A549 (cell line): Measurements from ENCODE around the gene SERTAD1. TPM values are rescaled to one million over a fixed set of nuclear protein-coding genes. Genes with fewer than 3 reads are reported as not detected.

Source experiments
- ATAC-seq, 2 experiments: fragments of 200-7000 bp in 1 of 2; fragments of >200 bp in 1 of 2; cut with Nextera tagmentation in 1 of 2; cut with Tn5 transposase in 1 of 2; 3 replicates each; pipeline versions ENCODE4 v1.8.0 to v1.9.1; 2018 to 2020; ENCODE audit warnings: mild to moderate bottlenecking in 1 of 2, moderate library complexity in 1 of 2
- CTCF ChIA-PET: fragments of 300-600 bp; sonication (Branson Sonifier 250); formaldehyde crosslinking; extraction: SDS; loops from one replicate; lab custom pipeline; 2021; ENCODE audit warnings: antibody characterized with exemption, inconsistent platforms; lab: Yijun Ruan, JAX
- POLR2A ChIA-PET: fragments of 350-600 bp; formaldehyde crosslinking; extraction: SDS; loops from one replicate; lab custom pipeline; 2021; ENCODE audit warnings: antibody characterized with exemption, inconsistent platforms; lab: Yijun Ruan, JAX
- DNase-seq, 2 experiments: peaks; one replicate each; pipeline versions ENCODE4 v3.0.0 to v3.0.0-alpha.2; 2011 to 2016; ENCODE audit warnings: low read depth in 1 of 2, low spot score in 1 of 2
- FAIRE-seq: peaks from 2 replicates; lab custom pipeline; 2011; peaks lifted over from hg19 to GRCh38; lab: Jason Lieb, UNC
- H3K27ac ChIP-seq, 2 experiments: fragments of >200 bp; sonication (Bioruptor Twin); formaldehyde crosslinking; 3 replicates each; pipeline ENCODE4 v1.5.1; 2016 to 2017
- H3K4me1 ChIP-seq: fragments of >200 bp; sonication (Bioruptor Twin); formaldehyde crosslinking; 3 replicates; pipeline ENCODE4 v1.6.1; 2016
- H3K4me2 ChIP-seq: fragments of >200 bp; sonication (Bioruptor Twin); formaldehyde crosslinking; 3 replicates; pipeline ENCODE4 v1.6.1; 2016
- H3K4me3 ChIP-seq: fragments of >200 bp; sonication (Bioruptor Twin); formaldehyde crosslinking; 3 replicates; pipeline ENCODE4 v1.5.1; 2016
- H3K9me3 ChIP-seq: fragments of >200 bp; sonication (Bioruptor Twin); formaldehyde crosslinking; 3 replicates; pipeline ENCODE4 v1.6.1; 2016
- BCL3 ChIP-seq: fragments of >200 bp; sonication (Bioruptor Twin); formaldehyde crosslinking; IDR thresholded peaks from 3 replicates; pipeline ENCODE4 v1.6.1; 2016
- CEBPB ChIP-seq, 2 experiments: fragments of >200 bp in 1 of 2; sonication (Bioruptor Twin) in 1 of 2; formaldehyde crosslinking in 1 of 2; IDR thresholded peaks; 2 replicates each; pipeline ENCODE4 v1.6.1; 2012 to 2016
- CHD4 ChIP-seq: fragments of 200-600 bp; sonication (generic); IDR thresholded peaks from 2 replicates; pipeline ENCODE4 v1.6.1; 2016; ENCODE audit warnings: antibody characterized with exemption, mild to moderate bottlenecking, borderline replicate concordance
- EHMT2 ChIP-seq: fragments of 200-600 bp; sonication (generic); IDR thresholded peaks from 2 replicates; pipeline ENCODE4 v1.6.1; 2016; ENCODE audit warnings: antibody characterized with exemption, low read depth, mild to moderate bottlenecking, moderate library complexity
- HDAC2 ChIP-seq: fragments of 200-600 bp; sonication (generic); IDR thresholded peaks from 2 replicates; pipeline ENCODE4 v1.6.1; 2016
- HOXB5 ChIP-seq: fragments of 250-450 bp; sonication (Bioruptor Pico); IDR thresholded peaks from 2 replicates; pipeline ENCODE4 v1.5.0; 2020; ENCODE audit warnings: mild to moderate bottlenecking, moderate library complexity
- KDM1A ChIP-seq: fragments of 200-600 bp; sonication (generic); IDR thresholded peaks from 2 replicates; pipeline ENCODE4 v1.6.1; 2016; ENCODE audit warnings: low read depth, mild to moderate bottlenecking
- MAFK ChIP-seq: fragments of 450-650 bp; IDR thresholded peaks from 2 replicates; pipeline ENCODE4 v1.6.1; 2014; ENCODE audit not compliant: partially characterized antibody
- NFE2L2 ChIP-seq: fragments of 150-350 bp; conservative IDR thresholded peaks from 2 replicates; pipeline ENCODE4 v1.6.1; 2014; ENCODE audit warnings: low read length
- NPAS2 ChIP-seq: fragments of 250-450 bp; sonication (Bioruptor Pico); IDR thresholded peaks from 2 replicates; pipeline ENCODE4 v1.8.0; 2022; ENCODE audit warnings: mild to moderate bottlenecking, moderate library complexity, borderline replicate concordance
- PHF8 ChIP-seq: fragments of 200-600 bp; sonication (generic); IDR thresholded peaks from 2 replicates; pipeline ENCODE4 v1.6.1; 2016; ENCODE audit warnings: low read depth, mild to moderate bottlenecking, antibody characterized with exemption, moderate library complexity, borderline replicate concordance
- RAD21 ChIP-seq, 2 experiments: fragments of >200 bp in 1 of 2; sonication (Bioruptor Twin) in 1 of 2; formaldehyde crosslinking in 1 of 2; IDR thresholded peaks in 1 of 2; conservative IDR thresholded peaks in 1 of 2; 2 replicates in 1 of 2; 3 replicates in 1 of 2; pipeline ENCODE4 v1.6.1; 2012 to 2018; ENCODE audit warnings: inconsistent platforms in 1 of 2
- RARB ChIP-seq: fragments of 250-450 bp; sonication (Bioruptor Pico); IDR thresholded peaks from 2 replicates; pipeline ENCODE4 v1.8.0; 2021; ENCODE audit warnings: mild to moderate bottlenecking, moderate library complexity
- RCOR1 ChIP-seq: fragments of 150-350 bp; IDR thresholded peaks from 2 replicates; pipeline ENCODE4 v1.6.1; 2014; ENCODE audit warnings: antibody characterized with exemption, low read length, low read depth
- RFX5 ChIP-seq: fragments of 450-650 bp; IDR thresholded peaks from 2 replicates; pipeline ENCODE4 v1.7.1; 2014; ENCODE audit warnings: antibody characterized with exemption, mild to moderate bottlenecking, moderate library complexity
- RNF2 ChIP-seq: fragments of 200-600 bp; sonication (generic); IDR thresholded peaks from 2 replicates; pipeline ENCODE4 v1.6.1; 2016; ENCODE audit warnings: low read depth, mild to moderate bottlenecking, antibody characterized with exemption, moderate library complexity, borderline replicate concordance
- TP53 ChIP-seq: fragments of 250-450 bp; sonication (Bioruptor Pico); IDR thresholded peaks from 2 replicates; pipeline ENCODE4 v1.5.0; 2021; ENCODE audit warnings: mild to moderate bottlenecking, moderate library complexity
- USF2 ChIP-seq: fragments of 450-650 bp; IDR thresholded peaks from 2 replicates; pipeline ENCODE4 v1.6.1; 2014; ENCODE audit warnings: antibody characterized with exemption
- ZC3H11A ChIP-seq: fragments of 450-650 bp; IDR thresholded peaks from 2 replicates; pipeline ENCODE4 v1.6.1; 2014; ENCODE audit warnings: antibody characterized with exemption, mild to moderate bottlenecking
- ZFP36 ChIP-seq: fragments of 450-650 bp; IDR thresholded peaks from 2 replicates; pipeline ENCODE4 v1.6.1; 2014; ENCODE audit warnings: borderline replicate concordance; ENCODE audit not compliant: partially characterized antibody
- ZSCAN20 ChIP-seq: fragments of 250-450 bp; sonication (Bioruptor Pico); IDR thresholded peaks from 2 replicates; pipeline ENCODE4 v1.8.0; 2022; ENCODE audit warnings: mild to moderate bottlenecking, moderate library complexity
- whole genome bisulfite sequencing: methylation state at CpG from one replicate; pipeline ENCODE4 v1.1.6; 2017; ENCODE audit errors: missing lambda C conversion rate; 5-methylcytosine and 5-hydroxymethylcytosine counted together
- polyA plus RNA-seq, 4 experiments: library from polyadenylated mRNA; depleted of rRNA in 3 of 4; stranded (reverse); fragments of >200 nt; fragmentation: RNase III in 1 of 4; extraction: RNeasy Plus Mini Kit Qiagen cat#74134 plus additional on column Dnase treatment in 1 of 4; gene quantifications; 2 replicates in 3 of 4; 3 replicates in 1 of 4; pipeline ENCODE4 v1.2.3, GENCODE V29; 2011 to 2017

The SERTAD1 gene
- polyA plus RNA-seq, 2 of the 4 experiments (the other 2 are of a cell fraction), result 10.7 to 13.6 TPM

GRCh38 chr19:40390084-40390742, 35.6 kb downstream of the SERTAD1 start, which contains the start of gene HIPK4:
HIPK4 (minus strand) TSS chr19:40390181; CDS start chr19:40389902, 279 bp downstream.
- CTCF ChIA-PET, result interaction anchor here (0.5 to 2.7 kb wide), 7 partner anchors 19 to 245 kb away, joined by 3 to 8 read pairs (median 3); no protein-coding TSS in a partner anchor
- 80% methylated on average over 10 of the region's 10 CpGs for WGBS
- ATAC-seq, result no peak
- POLR2A ChIA-PET, result no interaction called here
- no peak for FAIRE-seq
- no peak within 1 kb of the TSS for H3K4me2 ChIP-seq
- H3K27ac ChIP-seq, result no peak within 1 kb of the TSS
- no peak for DNase-seq
- no peaks in the 10 kb centered on the region for H3K9me3 ChIP-seq
- TF ChIP-seq HOXB5 (no peak), ZFP36 (peak; percentile 54), NFE2L2 (no peak), RARB (CRISPR knock-in tag) (no peak), ZC3H11A (no peak)
- no peaks in the 10 kb centered on the region for H3K4me1 ChIP-seq
- H3K4me3 ChIP-seq, result no peak within 1 kb of the TSS

- CTCF ChIA-PET, result interaction anchor here (0.5 to 2.7 kb wide), 9 partner anchors 8 to 246 kb away, joined by 3 to 8 read pairs (median 3); no protein-coding TSS in a partner anchor
- 87% methylated on average over 33 of the region's 33 CpGs for WGBS
- no peak for TF ChIP-seq ZSCAN20 (CRISPR knock-in tag)
- TF ChIP-seq RFX5, result no peak
- no peak for TF ChIP-seq CHD4
- no peak for TF ChIP-seq CEBPB (IDR thresholded peaks at IDR 0.05)
- no peak for TF ChIP-seq HDAC2
- no peak for TF ChIP-seq TP53 (CRISPR knock-in tag)
- no peak for TF ChIP-seq NPAS2
- no peak for TF ChIP-seq PHF8
- no peak for TF ChIP-seq EHMT2
- TF ChIP-seq RCOR1, result no peak
- TF ChIP-seq ZFP36, result no peak
- no peak for TF ChIP-seq KDM1A
- TF ChIP-seq NFE2L2, result no peak
- TF ChIP-seq MAFK, result no peak
- TF ChIP-seq RNF2, result no peak
- TF ChIP-seq, all 56 proteins: peak for 0
- POLR2A ChIA-PET, result no interaction called here
- Histone ChIP-seq H3K27ac (no peak overlapping the region), H3K9me3 (no peaks in the 10 kb centered on the region), H3K4me3 (no peak overlapping the region), H3K4me1 (no peaks in the 10 kb centered on the region), H3K4me2 (no peak overlapping the region)
- FAIRE-seq (no peak), DNase-seq (no peak), ATAC-seq (no peak)
Measured at GRCh38 chr19:40389404-40390083, 36.2 kb downstream of the SERTAD1 start.

GRCh38 chr19:40388481-40388880, 37.3 kb downstream of the SERTAD1 start:
- no peak overlapping the region for H3K4me3 ChIP-seq
- no peaks in the 10 kb centered on the region for H3K4me1 ChIP-seq
- TF ChIP-seq BCL3 (no peak), RAD21 (conservative IDR thresholded peaks at IDR 0.05 in 1 of 2, IDR thresholded peaks at IDR 0.05 in 1 of 2) (peak in 1 of 2 experiments; percentile 6; a peak in 1 of 5 replicates), USF2 (no peak)
- POLR2A ChIA-PET, result no interaction called here
- DNase-seq, result no peak
- ATAC-seq, result no peak
- H3K27ac ChIP-seq, result no peak overlapping the region
- H3K4me2 ChIP-seq, result no peak overlapping the region
- 40% methylated on average over 3 of the region's 3 CpGs for WGBS
- peak; percentile 86 for FAIRE-seq
- CTCF ChIA-PET, result interaction anchor here (1.0 to 3.4 kb wide), 5 partner anchors 8 to 32 kb away, joined by 3 to 11 read pairs (median 3); no protein-coding TSS in a partner anchor
- no peaks in the 10 kb centered on the region for H3K9me3 ChIP-seq
